ENCODE data around the gene BRICD5.

- TF ChIP-seq CTCF (conservative IDR thresholded peaks at IDR 0.05; ENCODE audit: low read depth, low read length) (no peak), POLR2A (IDR thresholded peaks at IDR 0.05; ENCODE audit: low read depth, low read length) (no peak), RCOR1 (IDR thresholded peaks at IDR 0.05; ENCODE audit: insufficient replicate concordance, low read length) (no peak), BHLHE40 (IDR thresholded peaks at IDR 0.05; ENCODE audit: low read depth, low read length) (no peak), USF2 (IDR thresholded peaks at IDR 0.05; ENCODE audit: low read depth, low read length) (no peak), MAZ (IDR thresholded peaks at IDR 0.05; ENCODE audit: borderline replicate concordance, low read depth, low read length) (no peak), RFX5 (IDR thresholded peaks at IDR 0.05; ENCODE audit: low read depth, low read length) (no peak), ELK1 (IDR thresholded peaks at IDR 0.05; ENCODE audit: borderline replicate concordance, low read depth, low read length) (no peak), RAD21 (IDR thresholded peaks at IDR 0.05; ENCODE audit: low read length) (no peak), CEBPB (IDR thresholded peaks at IDR 0.05; ENCODE audit: low read depth, low read length) (no peak)
These were observed 23.5 kb upstream of the BRICD5 start for GRCh38 chr16:2233872-2234812.

Data from IMR-90 (cell line).